ENCODE data around the gene MAP3K10.

DNA sequence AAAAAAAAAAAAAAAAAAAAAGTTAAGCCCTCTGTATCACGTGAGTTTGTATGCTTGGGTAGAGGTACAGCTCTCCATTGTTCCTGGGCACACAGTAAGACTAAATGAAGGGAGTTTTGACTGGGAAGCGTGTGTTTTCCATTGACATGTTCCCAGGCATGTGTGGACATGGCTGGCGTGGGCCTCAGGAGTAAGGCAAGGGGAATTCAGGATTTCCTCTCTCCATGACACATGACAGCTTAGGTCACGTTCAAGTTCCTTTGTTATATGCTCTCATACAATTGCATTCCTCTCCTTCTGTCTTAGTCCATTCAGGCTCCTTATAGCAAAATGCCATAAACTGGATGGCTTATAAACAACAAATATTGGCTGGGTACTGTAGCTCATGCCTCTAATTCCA is 17.1 kb upstream of the MAP3K10 start:
- TF ChIP-seq, protein P1, sequence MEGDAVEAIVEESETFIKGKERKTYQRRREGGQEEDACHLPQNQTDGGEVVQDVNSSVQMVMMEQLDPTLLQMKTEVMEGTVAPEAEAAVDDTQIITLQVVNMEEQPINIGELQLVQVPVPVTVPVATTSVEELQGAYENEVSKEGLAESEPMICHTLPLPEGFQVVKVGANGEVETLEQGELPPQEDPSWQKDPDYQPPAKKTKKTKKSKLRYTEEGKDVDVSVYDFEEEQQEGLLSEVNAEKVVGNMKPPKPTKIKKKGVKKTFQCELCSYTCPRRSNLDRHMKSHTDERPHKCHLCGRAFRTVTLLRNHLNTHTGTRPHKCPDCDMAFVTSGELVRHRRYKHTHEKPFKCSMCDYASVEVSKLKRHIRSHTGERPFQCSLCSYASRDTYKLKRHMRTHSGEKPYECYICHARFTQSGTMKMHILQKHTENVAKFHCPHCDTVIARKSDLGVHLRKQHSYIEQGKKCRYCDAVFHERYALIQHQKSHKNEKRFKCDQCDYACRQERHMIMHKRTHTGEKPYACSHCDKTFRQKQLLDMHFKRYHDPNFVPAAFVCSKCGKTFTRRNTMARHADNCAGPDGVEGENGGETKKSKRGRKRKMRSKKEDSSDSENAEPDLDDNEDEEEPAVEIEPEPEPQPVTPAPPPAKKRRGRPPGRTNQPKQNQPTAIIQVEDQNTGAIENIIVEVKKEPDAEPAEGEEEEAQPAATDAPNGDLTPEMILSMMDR (conservative IDR thresholded peaks at IDR 0.05; ENCODE audit: low read depth, low read length) = no peak
- TF ChIP-seq EZH2phosphoT487 (IDR thresholded peaks at IDR 0.05; ENCODE audit: borderline replicate concordance, low read length) (no peak), EZH2 (IDR thresholded peaks at IDR 0.05; ENCODE audit: low read length, unreplicated experiment) (no peak)
